Measurements from ENCODE around the gene DIO3. TPM values are rescaled to one million over a fixed set of nuclear protein-coding genes. Genes with fewer than 3 reads are reported as not detected.

DIO3 gene
- total RNA-seq, 1 experiment from 2014 or later = not detected

- Histone ChIP-seq H3K9ac (ENCODE audit: extremely low read depth, insufficient read length, low read length) (no peak overlapping the region), H3K14ac (ENCODE audit: insufficient read depth, low read length) (no peak overlapping the region), H3K79me2 (ENCODE audit: insufficient read depth, low read length) (no peaks in the 10 kb centered on the region), H3K27me3 (ENCODE audit: insufficient read depth, low read length) (no peaks in the 10 kb centered on the region), H4K5ac (ENCODE audit: insufficient read length, low read depth, low read length) (no peak overlapping the region), H2BK12ac (ENCODE audit: insufficient read length, low read depth, low read length) (no peak overlapping the region), H2BK20ac (ENCODE audit: low read depth, low read length, poor library complexity, severe bottlenecking) (no peak overlapping the region), H2BK5ac (ENCODE audit: insufficient read length, low read length) (no peak overlapping the region), H2AFZ (ENCODE audit: low read length) (no peak overlapping the region), H4K8ac (replicated peaks; ENCODE audit: insufficient read length, low read depth, low read length) (no peak overlapping the region), H2BK120ac (ENCODE audit: low read depth, low read length, poor library complexity, severe bottlenecking) (no peak overlapping the region), H2AK5ac (ENCODE audit: insufficient read length, low read length) (no peak overlapping the region), H3K18ac (ENCODE audit: insufficient read length, low read depth, low read length) (no peak overlapping the region), H4K91ac (ENCODE audit: insufficient read length, low read depth, low read length) (no peak overlapping the region), H2BK15ac (ENCODE audit: low read depth, low read length) (no peak overlapping the region), H3K56ac (ENCODE audit: insufficient read length, low read depth, low read length) (no peak overlapping the region), H3K27ac (ENCODE audit: insufficient read length, low read depth, low read length) (no peak overlapping the region), H3K4me1 (ENCODE audit: insufficient read depth, low read length) (no peaks in the 10 kb centered on the region), H3K23me2 (ENCODE audit: insufficient read length, low read depth, low read length, poor library complexity, severe bottlenecking) (no peaks in the 10 kb centered on the region), H3T11ph (ENCODE audit: low read length) (no peak overlapping the region), H4K20me1 (ENCODE audit: control insufficient read depth, insufficient read depth, insufficient read length) (no peaks in the 10 kb centered on the region), H3K4ac (ENCODE audit: low read depth, low read length) (no peak overlapping the region), H3K4me2 (ENCODE audit: insufficient read depth, insufficient read length, low read length) (no peak overlapping the region), H3K23ac (ENCODE audit: insufficient read length, low read depth, low read length) (no peak overlapping the region), H3K79me1 (ENCODE audit: insufficient read depth, low read depth, low read length, poor library complexity, severe bottlenecking) (no peaks in the 10 kb centered on the region), H3K9me3 (ENCODE audit: control insufficient read depth, low read depth, low read length) (no peaks in the 10 kb centered on the region)
- peaks cover 0 to 7% of the 10 kb centered on the region in 2 experiments; a peak in 2 of 4 replicates for H3K4me1 Mint-ChIP-seq
- peaks cover 17 to 19% of the 10 kb centered on the region in 2 experiments for H3K9me3 Mint-ChIP-seq
- peaks cover 4 to 13% (median 8%) of the 10 kb centered on the region in 3 experiments; a peak in 6 of 7 replicates for H3K36me3 Mint-ChIP-seq (ENCODE audit: insufficient read depth in 1 of 3, low read depth in 3 of 3)
- no CpG with 5 or more reads among the region's 28 CpGs for WGBS (ENCODE audit: extremely low coverage, insufficient read length, low lambda C conversion rate)
- no peak for TF ChIP-seq CTCF (conservative IDR thresholded peaks at IDR 0.05)
- H3K27me3 Mint-ChIP-seq (ENCODE audit: low read depth) = peaks cover 6% of the 10 kb centered on the region
- no peak for DNase-seq
- H3K4me3 Mint-ChIP-seq = no peak overlapping the region
- H3K27ac Mint-ChIP-seq = no peak overlapping the region
Observed at GRCh38 chr14:101518611-101519473, 42.5 kb upstream of the DIO3 start.

Measured in H9 (cell line).